Measurements from ENCODE around the gene TNFSF9.
"Not testable (repeated sequence)": the region's sequence is repeated elsewhere in the genome, so short reads cannot be mapped to it uniquely, and the experiment has no call there.

The TNFSF9 gene

GRCh38 chr19:6529937-6530385, 865 bp upstream of the TNFSF9 start:
- H3K27ac ChIP-seq: peak overlapping the region in 10 of 21 experiments; percentile 70 to 90 (median 82)
- H3K4me3 ChIP-seq: peak overlapping the region in 4 of 7 experiments; percentile 37 to 75 (median 51)

- H3K27ac ChIP-seq: peak overlapping the region in 20 of 21 experiments; percentile 25 to 90 (median 74)
- peak overlapping the region; percentile 30 to 75 (median 52) for H3K4me3 ChIP-seq
Observed at GRCh38 chr19:6531163-6531955, 533 bp downstream of the TNFSF9 start.

- H3K27ac ChIP-seq: peak overlapping the region in 3 of 21 experiments; percentile 81 to 90 (median 86)
Observed at GRCh38 chr19:6531956-6532243, 1.1 kb downstream of the TNFSF9 start.

GRCh38 chr19:6532244-6532999, 1.6 kb downstream of the TNFSF9 start:
- peak overlapping the region in 3 of 21 experiments; percentile 81 to 90 (median 86) for H3K27ac ChIP-seq
- H3K4me3 ChIP-seq: peak overlapping the region in 6 of 7 experiments; percentile 37 to 75 (median 53)

More at GRCh38 chr19:6531956-6532243, 1.1 kb downstream of the TNFSF9 start:
- peak overlapping the region; percentile 30 to 75 (median 52) for H3K4me3 ChIP-seq

GRCh38 chr19:6533000-6533328, 2.1 kb downstream of the TNFSF9 start:
- Histone ChIP-seq H3K27ac (peak overlapping the region in 1 of 21 experiments; percentile 81), H3K4me3 (peak overlapping the region in 2 of 7 experiments; percentile 39 to 63)

GRCh38 chr19:6533746-6534418, 3.1 kb downstream of the TNFSF9 start:
- Histone ChIP-seq H3K27ac (no peak overlapping the region), H3K4me3 (no peak overlapping the region)

GRCh38 chr19:6534451-6535093, 3.7 kb downstream of the TNFSF9 start:
- no peak overlapping the region for H3K27ac ChIP-seq
- no peak overlapping the region for H3K4me3 ChIP-seq

GRCh38 chr19:6535558-6536137, 4.8 kb downstream of the TNFSF9 start:
- H3K4me3 ChIP-seq: no peak overlapping the region
- H3K27ac ChIP-seq: peak overlapping the region in 1 of 21 experiments; percentile 47

GRCh38 chr19:6539514-6539913, 8.7 kb downstream of the TNFSF9 start:
- H3K4me3 ChIP-seq: no peak overlapping the region
- H3K27ac ChIP-seq: no peak overlapping the region

GRCh38 chr19:6540918-6541689, 10.3 kb downstream of the TNFSF9 start:
- no peak overlapping the region for H3K27ac ChIP-seq
- no peak overlapping the region for H3K4me3 ChIP-seq

GRCh38 chr19:6543866-6544347, 13.1 kb downstream of the TNFSF9 start:
- Histone ChIP-seq H3K27ac (no peak overlapping the region), H3K4me3 (no peak overlapping the region)

GRCh38 chr19:6550679-6551078, 19.9 kb downstream of the TNFSF9 start:
- H3K4me3 ChIP-seq, H3K27ac ChIP-seq: not testable (repeated sequence)

GRCh38 chr19:6551091-6551490, 20.3 kb downstream of the TNFSF9 start:
- Histone ChIP-seq H3K4me3 (no peak overlapping the region), H3K27ac (no peak overlapping the region)

GRCh38 chr19:6551607-6552450, 21.0 kb downstream of the TNFSF9 start:
- Histone ChIP-seq H3K4me3 (peak overlapping the region in 1 of 7 experiments; percentile 9), H3K27ac (peak overlapping the region in 3 of 21 experiments; percentile 24 to 58 (median 29))

- Histone ChIP-seq H3K4me3 (no peak overlapping the region), H3K27ac (no peak overlapping the region)
Observed at GRCh38 chr19:6556043-6556449, 25.2 kb downstream of the TNFSF9 start.

GRCh38 chr19:6556480-6557195, 25.8 kb downstream of the TNFSF9 start:
- H3K4me3 ChIP-seq: no peak overlapping the region
- H3K27ac ChIP-seq: no peak overlapping the region

- not testable (repeated sequence) for H3K4me3 ChIP-seq, H3K27ac ChIP-seq
Observed at GRCh38 chr19:6562437-6562836, 31.6 kb downstream of the TNFSF9 start.

Data from skin epidermis (tissue), 12 donors.